ENCODE results near the gene CD40.

The CD40 gene

GRCh38 chr20:46175127-46175494, 57.0 kb downstream of the CD40 start:
- no peak for DNase-seq

GRCh38 chr20:46176739-46177378, 58.7 kb downstream of the CD40 start:
- no peak for DNase-seq

GRCh38 chr20:46177768-46178167, 59.7 kb downstream of the CD40 start:
- no peak for DNase-seq

- no peak for DNase-seq
Measured at GRCh38 chr20:46178891-46179290, 60.8 kb downstream of the CD40 start.
